ENCODE data around the gene GRIN3A.

GRCh38 chr9:101753716-101754115, 15.3 kb upstream of the GRIN3A start:
- TF ChIP-seq GATA2 (IDR thresholded peaks at IDR 0.05; ENCODE audit: low read depth, low read length), result no peak
- no peak for TF ChIP-seq GATA3 (IDR thresholded peaks at IDR 0.05; ENCODE audit: low read depth, low read length)
